ENCODE measurements around the gene CISH. TPM values are rescaled to one million over a fixed set of nuclear protein-coding genes. Genes with fewer than 3 reads are reported as not detected.
A peak's percentile ranks its signal among the peaks of the same experiment; 100 is the strongest.

CISH gene, protein sequence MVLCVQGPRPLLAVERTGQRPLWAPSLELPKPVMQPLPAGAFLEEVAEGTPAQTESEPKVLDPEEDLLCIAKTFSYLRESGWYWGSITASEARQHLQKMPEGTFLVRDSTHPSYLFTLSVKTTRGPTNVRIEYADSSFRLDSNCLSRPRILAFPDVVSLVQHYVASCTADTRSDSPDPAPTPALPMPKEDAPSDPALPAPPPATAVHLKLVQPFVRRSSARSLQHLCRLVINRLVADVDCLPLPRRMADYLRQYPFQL
- total RNA-seq: 8.5 TPM

DNA sequence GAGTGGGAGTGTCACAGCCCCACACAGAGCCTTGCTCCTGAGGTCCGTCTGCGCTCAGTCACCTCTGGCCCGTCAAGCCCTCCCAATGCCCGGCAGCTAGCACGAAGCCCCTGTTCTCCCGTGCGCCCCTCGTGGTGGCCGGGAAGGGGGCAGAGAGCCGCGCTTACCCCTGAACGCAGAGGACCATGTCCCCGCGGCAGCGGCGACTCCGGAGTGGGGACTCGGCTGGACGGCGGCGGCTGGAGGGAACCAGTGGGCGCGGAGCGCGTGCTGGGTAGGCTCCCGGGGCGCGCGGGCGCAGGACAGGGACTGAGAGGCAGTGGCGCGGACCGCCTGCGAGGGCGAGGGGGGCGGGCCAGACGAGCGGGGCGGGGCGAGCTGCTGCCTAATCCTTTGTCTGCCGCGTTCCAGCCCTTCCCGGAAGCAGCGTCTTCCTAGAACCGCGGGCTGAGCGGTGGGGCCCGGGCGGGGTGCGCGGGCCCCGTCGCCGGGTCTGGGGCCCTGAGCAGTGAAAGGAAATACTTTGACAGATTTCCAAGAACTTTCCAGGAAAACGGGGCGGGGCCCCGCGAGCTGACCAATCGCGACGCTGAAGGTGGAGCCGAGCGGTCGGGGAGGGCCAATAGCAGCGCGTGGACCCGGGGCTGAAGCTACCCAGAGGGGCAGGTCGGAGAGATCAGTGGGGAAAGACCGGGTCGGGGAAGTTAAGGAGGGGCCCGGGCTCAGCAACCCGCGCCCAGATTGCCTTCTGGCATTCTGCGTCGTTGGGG, at the start of gene CISH:
Gene CISH (minus strand): TSS at position 311 of the 770 bp plus-strand sequence. CDS start 124 bp downstream, at position 187.
- DNase-seq (ENCODE audit: low spot score): peak; percentile 97
- ATAC-seq: peak; percentile 77

DNA sequence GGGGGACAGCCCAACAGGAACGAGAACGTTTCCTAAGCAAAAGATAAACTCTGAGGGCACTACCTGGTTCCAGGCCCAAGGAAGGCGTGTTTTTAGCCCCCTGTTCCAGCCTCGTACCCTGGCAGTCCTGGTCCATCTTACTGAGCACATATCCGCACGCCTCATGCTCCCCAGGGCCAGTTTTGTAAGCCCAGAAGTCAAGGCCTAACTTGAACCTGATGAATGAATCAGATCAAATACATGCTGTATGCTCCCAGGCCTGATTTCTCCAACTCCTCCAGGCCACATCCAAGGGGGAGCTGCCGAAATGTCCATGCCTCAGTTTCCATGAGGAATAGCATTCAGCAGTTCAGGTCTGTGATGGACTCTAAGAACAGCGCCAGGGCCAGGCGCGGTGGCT, 48.8 kb upstream of the CISH start:
- DNase-seq (ENCODE audit: low spot score): peak; percentile 18

DNA sequence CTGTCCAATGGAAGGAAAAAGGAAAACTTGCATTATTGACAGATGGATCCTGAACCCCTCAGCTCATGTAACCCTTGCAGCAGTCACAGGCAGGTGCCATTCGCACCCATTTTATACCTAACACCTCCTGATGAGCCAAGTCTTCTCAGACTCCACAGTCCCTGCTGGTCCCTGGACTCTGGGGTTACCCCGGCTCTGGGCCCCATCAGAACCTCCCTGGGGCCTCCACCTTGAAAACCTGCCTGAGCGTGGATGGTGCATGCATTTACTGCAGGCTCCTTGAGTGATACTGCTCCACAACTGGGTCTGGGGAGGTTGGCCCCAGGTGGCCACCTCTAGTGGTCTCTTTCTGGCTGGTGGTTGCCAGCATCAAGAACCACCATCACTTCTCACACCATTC, 47.3 kb upstream of the CISH start:
- DNase-seq (ENCODE audit: low spot score): no peak

More for the DNA sequence above, 48.8 kb upstream of the CISH start:
- ATAC-seq: no peak

DNA sequence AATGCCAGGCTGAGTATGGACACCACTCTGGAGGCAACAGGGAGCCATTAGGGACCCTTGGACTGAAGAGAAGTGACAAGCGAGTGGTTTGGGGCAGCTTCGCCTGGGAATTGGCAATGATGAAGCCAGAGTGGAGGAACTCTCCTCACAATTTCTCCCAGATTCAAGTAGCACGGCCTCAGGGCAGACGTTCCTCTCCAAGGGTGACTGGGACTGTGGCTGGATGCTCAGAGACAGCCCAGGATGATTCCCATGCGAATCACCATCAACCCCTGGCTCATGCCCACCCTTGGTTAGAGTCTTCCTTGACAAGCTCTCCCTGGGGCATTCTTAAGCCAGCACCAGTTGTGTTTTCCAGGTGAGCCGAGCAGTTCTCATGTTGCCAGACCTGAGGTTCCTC, 46.8 kb upstream of the CISH start:
- DNase-seq (ENCODE audit: low spot score) (no peak), ATAC-seq (no peak)

More for the DNA sequence above, 47.3 kb upstream of the CISH start:
- ATAC-seq: no peak

DNA sequence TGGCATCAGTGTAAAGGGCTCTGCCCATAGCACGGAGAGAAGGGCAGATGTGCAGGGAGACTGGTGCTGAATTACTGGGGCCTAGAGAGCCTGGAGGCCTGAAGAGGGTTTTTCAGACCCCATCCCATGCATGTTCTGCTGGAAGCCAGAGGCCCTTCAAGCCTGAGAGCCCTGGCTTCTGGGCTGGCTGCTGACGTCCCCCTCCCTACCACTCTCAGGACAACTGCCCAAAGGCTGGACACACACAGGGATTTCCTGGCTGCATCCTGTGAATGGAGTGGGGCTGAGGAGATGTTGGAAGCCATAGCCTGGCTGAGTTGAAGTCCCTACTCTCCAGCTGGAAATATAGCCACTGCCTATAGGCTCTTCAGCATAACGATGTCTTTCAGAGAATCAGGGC, 46.2 kb upstream of the CISH start:
- ATAC-seq: no peak
- no peak for DNase-seq (ENCODE audit: low spot score)

DNA sequence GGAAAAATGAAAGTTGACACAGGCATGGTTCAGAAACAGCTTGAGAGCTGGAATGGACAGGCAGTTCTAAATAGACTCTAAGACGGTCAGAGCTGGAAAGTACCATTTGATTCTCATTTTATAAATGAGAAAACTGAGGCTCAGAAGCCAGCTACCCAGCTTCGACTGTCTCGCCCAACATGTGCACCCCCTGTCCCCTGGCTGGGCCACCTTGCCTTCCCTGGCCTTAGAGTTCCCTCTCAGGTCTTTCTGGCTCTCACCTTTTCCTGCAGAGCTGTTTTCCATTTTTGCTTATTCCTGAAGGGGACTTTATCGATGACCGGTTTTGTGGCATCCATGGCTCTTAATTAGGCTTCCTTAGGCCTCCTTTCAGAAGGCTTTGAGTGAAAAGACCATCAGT, 45.8 kb upstream of the CISH start:
- ATAC-seq: no peak
- DNase-seq (ENCODE audit: low spot score): no peak

DNA sequence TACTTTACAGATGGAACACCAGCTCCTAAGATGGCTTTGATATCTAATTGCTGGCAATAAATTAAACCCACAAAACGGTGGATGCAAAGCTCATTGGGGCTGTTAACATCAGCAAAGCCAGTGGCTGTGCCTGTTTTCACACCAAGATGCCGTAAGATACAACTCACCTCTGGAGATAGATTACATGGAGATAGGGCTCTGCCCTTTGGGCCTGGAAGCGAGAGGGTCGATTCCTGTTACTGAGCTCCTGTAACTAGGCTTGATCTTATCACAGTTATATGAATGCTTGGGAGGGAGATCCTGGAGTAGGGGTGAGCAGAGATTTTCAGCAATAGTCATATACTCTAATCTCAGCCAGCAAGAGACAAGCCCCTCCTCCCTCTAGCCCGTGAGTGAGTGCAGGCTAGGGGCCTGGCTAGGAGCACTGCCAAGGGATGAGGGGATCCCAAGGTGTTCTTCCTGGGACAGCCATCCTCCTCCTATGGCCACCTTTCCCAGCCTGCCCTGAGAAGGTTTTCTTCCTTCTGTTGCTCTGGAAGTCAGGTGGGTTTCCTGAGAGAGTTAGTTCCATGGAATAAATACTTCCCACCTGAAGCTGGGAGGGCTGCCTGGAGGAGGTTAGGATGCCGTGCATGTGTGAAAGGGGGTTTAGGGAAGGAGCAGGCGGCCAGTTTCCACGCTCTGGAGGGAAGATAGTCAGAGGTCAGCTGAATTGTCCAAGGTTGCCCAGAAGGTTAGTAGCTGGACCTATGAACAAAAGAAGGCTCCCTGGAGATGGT, 45.0 kb upstream of the CISH start:
- DNase-seq (ENCODE audit: low spot score): no peak
- no peak for ATAC-seq

DNA sequence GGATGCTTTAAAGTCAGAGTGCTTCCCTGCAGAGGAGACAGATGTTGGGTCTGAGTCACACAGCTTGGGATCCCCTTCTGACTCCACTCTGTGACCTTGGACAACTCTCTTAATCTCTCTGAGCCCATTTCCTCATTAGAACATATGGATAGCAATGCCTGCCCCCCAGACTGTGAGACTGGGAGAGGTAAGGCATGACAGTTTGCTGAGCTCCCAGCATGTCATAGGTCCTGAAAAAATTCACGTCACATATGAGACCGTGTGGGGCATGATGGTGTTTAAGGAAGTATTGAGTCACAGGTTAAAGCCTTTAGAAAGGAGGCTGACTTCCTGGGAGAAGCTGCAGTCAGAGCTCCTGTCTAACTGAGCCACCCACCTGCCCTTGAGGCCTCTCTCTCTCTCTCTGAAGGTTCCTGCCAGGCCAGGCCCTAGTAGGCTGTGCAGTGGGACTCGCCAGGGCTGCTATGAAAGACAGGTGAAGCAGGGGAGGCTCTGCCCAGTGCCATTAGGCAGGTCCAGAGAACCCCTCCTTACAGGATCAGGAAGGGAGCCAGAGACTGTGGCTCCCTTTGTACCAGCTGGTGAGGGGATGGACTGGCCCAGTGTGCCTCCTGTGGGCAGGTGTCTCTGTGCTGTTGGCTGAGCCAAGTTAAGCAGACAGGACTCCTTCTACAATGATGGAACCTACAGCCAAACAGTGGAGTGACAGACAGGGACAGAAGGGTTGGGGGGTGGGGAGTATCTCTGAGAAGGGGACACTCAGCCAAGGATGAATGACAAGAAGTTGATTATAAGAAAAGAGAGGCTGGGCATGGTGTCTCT, 43.6 kb upstream of the CISH start:
- DNase-seq (ENCODE audit: low spot score): no peak
- no peak for ATAC-seq

DNA sequence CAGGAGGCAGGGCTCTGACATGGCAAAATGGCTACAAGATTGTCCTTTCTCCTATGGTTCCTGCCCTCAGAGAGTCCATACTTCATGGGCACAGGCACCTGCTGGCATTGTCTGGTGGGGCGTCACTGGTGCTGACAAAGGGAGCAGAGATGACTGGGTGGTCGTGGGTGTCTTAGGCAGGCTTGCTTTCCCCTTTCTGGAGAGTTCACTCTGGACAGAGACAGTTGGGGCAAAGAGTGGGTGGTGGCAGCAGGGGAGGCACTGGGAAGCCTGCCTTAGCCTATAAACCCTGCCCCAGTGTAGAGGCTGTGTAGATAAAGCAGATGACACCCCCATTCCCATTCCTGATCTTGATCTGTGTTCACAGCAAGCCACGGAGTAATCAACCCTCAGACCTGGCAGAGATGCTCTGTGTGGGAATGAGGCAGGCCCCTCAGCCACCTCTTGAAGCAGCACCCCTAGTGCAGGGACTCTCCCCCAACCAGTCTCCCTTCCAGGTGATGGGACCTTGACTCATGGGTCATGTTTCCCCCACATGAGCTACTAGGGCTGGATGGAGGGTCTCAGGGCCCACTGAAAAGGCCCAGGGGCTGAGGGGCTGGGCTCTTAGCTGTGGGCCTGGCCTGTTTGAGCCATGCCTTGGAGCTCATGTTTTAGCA, 42.5 kb upstream of the CISH start:
- no peak for DNase-seq (ENCODE audit: low spot score)
- ATAC-seq: no peak

DNA sequence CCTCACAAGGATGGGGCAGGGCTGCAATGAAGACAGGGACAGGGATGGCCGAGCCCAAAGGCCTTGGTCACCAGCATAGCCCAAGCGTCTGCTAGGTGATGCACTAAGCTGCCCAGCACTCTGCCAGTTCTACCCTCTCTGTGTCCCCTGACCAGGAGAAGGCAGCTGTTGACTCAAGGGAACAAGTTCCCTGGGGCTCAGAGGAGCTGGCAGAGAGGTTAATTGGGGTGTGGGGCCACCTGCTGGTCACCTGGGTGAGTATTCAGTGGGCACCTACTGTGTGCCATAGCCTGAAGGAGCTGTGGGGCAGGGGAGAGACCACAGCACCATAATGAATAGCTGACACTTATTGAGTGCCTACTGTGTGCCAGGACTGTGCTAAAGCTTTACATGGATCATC, 41.1 kb upstream of the CISH start:
- DNase-seq (ENCODE audit: low spot score) (no peak), ATAC-seq (peak; percentile 65)

DNA sequence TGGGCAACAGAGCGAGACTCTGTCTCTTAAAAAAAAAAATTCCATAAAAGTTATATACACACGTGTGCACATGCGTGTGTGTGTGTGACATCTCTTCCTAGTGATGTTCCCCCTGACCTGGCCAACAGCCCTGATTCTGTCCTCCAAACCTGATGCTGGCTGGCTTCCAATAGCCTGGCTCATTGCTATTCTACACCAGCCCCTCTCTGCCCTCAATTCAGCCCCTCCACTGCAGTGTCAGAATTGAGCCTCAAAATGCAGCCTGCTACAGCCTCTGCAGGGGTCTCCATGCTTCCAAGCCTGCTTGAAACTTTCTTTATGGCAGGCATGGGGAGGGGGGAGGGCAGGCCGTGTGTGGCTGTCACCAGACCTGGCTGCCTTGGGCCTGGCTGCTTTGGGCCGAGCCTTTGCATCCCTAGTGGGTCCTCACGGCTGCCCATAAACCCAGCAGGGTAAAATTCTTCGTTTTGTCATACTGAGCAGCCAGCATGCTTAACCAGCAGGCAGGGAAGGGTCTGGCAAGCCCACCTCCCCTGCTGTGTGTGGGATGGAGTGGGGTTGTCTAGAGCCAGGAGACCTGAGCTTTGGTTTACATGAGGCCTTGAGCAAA, 40.5 kb upstream of the CISH start:
- DNase-seq (ENCODE audit: low spot score) (no peak), ATAC-seq (no peak)

DNA sequence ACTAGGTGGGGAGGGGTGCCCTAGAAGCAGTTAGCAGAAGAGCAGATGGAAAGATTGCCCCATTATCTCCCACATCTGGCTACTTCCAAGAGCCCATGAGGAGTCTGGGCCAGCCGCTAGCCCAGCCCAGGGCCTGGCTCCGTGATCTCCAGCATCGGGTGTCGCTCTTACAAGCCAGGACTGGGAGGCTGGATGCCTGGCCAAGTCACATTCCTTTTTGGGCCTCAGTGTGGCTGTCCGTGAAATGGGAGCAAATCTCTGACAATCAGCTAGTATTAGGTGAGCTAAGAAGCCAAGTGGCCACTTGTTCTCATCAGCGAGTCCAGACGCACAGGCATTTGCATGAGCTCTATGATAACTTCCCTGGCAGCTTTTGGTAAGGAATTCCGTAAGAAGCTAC, 39.9 kb upstream of the CISH start:
- ATAC-seq (no peak), DNase-seq (ENCODE audit: low spot score) (no peak)

DNA sequence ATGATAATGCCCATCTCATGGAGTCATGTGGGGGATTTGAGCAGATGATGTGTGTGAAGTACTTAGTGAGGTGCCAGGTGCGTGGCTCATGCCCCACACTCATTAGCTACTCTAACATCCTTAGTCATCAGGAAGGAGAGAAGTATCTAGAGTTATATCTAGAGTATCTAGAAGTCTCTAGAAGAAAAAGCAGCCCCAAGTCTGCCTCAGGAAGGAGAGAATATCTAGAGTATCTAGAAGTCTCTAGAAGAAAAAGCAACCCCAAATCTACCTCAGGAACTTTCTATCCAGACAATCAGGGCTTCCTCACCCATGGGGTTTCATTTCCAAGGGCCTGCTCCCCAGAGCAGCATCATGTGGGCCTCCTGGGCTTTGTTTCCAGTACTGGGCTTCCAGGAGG, 38.4 kb upstream of the CISH start:
- ATAC-seq (no peak), DNase-seq (ENCODE audit: low spot score) (no peak)

DNA sequence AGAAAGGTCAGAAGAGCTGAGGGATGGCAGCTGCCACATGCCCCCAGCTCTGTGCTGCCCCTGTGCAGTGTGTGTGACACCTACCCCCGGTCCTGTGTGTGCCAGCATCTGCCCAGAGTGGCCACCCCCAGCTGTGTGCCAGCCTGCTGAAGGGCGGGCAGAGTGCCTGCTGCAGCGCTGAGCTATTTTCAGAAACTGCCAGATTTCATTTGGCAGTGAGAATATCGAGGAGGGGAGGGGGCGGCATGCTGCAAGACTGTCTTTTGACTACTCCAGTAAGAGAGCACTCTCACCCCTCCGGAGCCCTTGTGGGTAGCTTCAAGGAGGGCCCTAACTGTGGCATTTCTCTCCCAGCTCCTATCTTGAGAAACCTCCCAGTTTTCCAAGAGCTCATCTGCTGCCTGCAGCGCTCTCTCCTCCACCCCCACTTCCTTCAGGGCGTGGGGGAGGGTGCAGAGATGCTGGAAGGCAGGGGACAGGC, 37.9 kb upstream of the CISH start:
- ATAC-seq (no peak), DNase-seq (ENCODE audit: low spot score) (no peak)

DNA sequence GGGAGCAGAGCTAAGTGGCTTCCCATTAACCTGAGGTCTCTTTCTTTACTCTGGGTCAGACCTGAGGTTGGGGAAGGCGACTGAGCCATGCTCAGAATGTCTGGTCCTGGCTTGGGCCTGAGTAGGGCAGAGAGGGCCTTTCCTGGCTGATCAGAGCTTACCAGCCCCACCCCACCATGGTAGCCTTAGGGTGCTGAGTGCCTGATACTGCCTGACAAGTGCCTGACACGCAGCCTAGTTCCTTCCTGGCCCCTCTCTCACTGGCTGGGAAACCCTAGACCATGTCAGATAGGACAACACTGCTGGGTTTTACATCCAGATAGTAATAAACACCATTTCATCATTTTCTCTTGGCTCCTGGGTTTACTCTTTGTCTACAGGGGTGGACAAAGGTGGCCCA, 37.4 kb upstream of the CISH start:
- no peak for DNase-seq (ENCODE audit: low spot score)
- ATAC-seq: no peak

DNA sequence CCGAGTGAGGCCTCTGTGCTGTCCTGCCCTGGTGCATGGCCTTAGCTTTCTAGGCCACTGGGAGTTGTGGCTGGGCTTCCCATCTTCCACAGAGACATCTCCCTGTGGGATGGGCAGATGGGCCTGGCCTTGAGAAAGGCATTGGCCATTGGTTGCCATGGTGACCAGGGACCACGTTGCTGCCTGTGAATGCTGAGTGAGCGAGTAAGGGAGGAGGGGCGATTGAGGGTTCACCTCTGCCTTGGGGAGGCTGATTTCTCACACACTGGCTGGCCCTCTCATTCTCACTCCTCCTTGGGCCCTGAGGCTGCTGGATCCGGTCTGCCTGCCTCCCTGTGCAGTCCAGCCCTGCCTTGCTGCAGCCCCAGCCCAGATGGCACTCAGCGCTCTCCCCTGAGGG, 36.7 kb upstream of the CISH start:
- ATAC-seq (no peak), DNase-seq (ENCODE audit: low spot score) (no peak)

DNA sequence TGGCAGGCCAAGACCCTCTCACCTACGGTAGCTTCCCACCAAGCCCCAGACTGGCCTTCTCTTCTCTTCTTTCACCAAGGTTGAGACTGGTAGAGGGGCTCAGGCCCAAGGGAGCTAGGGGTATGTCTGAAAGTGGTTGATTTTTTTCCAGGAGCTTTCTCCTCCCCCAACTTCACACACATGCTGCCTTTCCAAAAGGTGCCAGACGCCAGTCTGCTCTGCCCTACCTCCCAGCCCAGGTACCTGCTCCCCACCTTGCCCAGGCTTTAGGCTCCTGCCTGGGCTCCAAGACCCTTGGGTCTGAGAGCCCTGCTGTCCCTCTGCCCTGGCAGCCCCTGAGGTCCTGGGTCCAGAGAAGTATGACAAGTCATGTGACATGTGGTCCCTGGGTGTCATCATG, 33.8 kb upstream of the CISH start:
- DNase-seq (ENCODE audit: low spot score): no peak
- no peak for ATAC-seq

DNA sequence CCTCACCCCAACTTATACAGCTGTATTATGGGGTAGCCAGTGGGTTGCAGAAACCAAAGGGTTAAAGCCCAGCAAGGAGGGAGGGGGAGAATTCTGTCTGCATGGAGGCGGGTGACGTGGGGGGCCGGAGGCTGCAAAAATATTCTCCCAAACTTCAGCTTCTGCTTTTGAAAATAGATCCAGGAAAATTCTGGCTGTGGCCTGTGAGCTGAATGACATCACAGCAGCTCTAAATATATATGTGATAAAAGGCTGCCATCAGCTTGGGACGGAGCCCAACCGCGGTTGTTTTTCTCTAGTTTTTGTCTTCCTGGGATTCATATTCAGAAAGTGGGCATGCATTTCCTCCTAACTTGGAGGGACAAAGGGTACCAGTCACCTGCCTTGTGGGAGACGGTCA, 33.0 kb upstream of the CISH start:
- DNase-seq (ENCODE audit: low spot score) (no peak), ATAC-seq (no peak)

DNA sequence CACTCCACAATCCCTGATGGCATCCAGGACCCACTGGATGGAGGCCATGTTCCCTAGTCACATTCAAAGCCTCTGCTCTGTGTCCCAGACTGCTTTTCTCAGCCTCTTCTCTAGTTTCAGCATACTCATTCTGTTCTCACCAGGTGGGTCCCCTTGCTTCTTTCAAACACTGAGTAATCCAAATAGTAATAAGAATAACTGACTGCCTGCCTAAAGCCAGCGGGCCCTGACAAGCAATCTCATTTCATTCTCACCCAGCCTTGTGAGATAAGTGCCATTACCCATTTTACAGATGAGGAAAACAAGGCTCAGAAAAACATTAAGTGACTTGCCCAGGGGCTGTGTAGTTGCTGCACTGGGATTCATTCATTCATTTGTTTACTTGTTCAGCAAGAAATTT, 30.8 kb upstream of the CISH start:
- ATAC-seq (no peak), DNase-seq (ENCODE audit: low spot score) (no peak)

DNA sequence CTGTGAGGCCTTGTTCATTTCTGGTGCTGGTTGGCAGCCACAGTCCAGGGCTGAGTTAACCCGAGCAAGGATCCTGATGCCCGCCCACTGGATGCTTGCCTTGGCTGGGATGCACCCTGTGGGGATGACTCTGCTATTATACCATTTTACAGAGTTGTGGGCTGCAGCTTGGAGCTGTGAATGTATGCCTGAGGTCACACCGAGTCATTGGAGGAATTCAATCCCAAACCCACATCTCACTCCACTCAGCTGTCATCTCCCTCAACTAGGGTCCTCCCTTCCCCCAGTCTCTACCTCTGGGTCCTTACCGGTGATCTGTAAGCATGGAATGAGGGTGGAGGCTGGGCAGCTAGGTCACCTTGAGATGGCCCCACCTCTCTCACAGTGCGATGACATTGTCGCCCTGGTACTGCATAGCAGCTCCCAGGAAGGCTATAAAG, 27.5 kb upstream of the CISH start:
- DNase-seq (ENCODE audit: low spot score): no peak
- ATAC-seq: no peak

Data from left lobe of liver (tissue), 2 donors.